SU-DHL-6 (cell line): ENCODE results near the gene GMCL1.

Source experiments
- H2AFZ ChIP-seq: fragments of 200-600 bp; sonication (generic); 2 replicates; pipeline ENCODE4 v1.6.1; 2014; ENCODE audit warnings: low read depth, mild to moderate bottlenecking, moderate library complexity, mixed read lengths, antibody characterized with exemption, low read length; ENCODE audit not compliant: severe bottlenecking
- H3F3A ChIP-seq: fragments of 200-600 bp; shearing (Covaris generic); 2 replicates; pipeline ENCODE4 v1.6.0; 2016; ENCODE audit warnings: antibody characterized with exemption, mild to moderate bottlenecking; ENCODE audit not compliant: insufficient read depth
- H3K27ac ChIP-seq: fragments of 200-600 bp; sonication (generic); 2 replicates; pipeline ENCODE4 v1.5.1; 2016; ENCODE audit warnings: low read depth, mild to moderate bottlenecking, low read length, moderate library complexity, mixed read lengths
- H3K27me3 ChIP-seq: fragments of 200-600 bp; sonication (generic), shearing (Covaris generic); 2 replicates; pipeline ENCODE4 v1.6.0; 2014; ENCODE audit warnings: mild to moderate bottlenecking, low read length
- H3K36me3 ChIP-seq: fragments of 200-600 bp; sonication (generic); 2 replicates; pipeline ENCODE4 v1.6.1; 2014; ENCODE audit warnings: mild to moderate bottlenecking, low read length, mixed read lengths
- H3K4me2 ChIP-seq: fragments of 300-600, 200-600 bp; shearing (Covaris generic), sonication (generic); 2 replicates; pipeline ENCODE4 v1.6.0; 2014; ENCODE audit warnings: low read length, low read depth, mild to moderate bottlenecking; ENCODE audit not compliant: poor library complexity, severe bottlenecking
- H3K4me3 ChIP-seq: fragments of 200-600 bp; sonication (generic); 2 replicates; pipeline ENCODE4 v1.5.1; 2014; ENCODE audit warnings: antibody characterized with exemption, low read length, mild to moderate bottlenecking, mixed read lengths; ENCODE audit not compliant: insufficient read depth, poor library complexity, severe bottlenecking
- H3K79me2 ChIP-seq: fragments of 200-600 bp; sonication (generic); 2 replicates; pipeline ENCODE4 v1.6.1; 2014; ENCODE audit warnings: mild to moderate bottlenecking, low read length, moderate library complexity; ENCODE audit not compliant: insufficient read depth
- H3K9ac ChIP-seq: fragments of 200-600 bp; sonication (generic); 2 replicates; pipeline ENCODE4 v1.7.0; 2014; ENCODE audit warnings: mild to moderate bottlenecking, low read length
- H3K9me2 ChIP-seq: fragments of 200-600 bp; sonication (generic); replicated peaks from 2 replicates; pipeline ENCODE4 v1.6.1; 2014; ENCODE audit warnings: low read length; ENCODE audit not compliant: insufficient read depth
- H3K9me3 ChIP-seq: fragments of 200-600 bp; sonication (generic); 2 replicates; pipeline ENCODE4 v1.6.1; 2014; ENCODE audit warnings: low read length, mixed read lengths; ENCODE audit not compliant: insufficient read depth
- H4K20me1 ChIP-seq: fragments of 200-600 bp; sonication (generic); 2 replicates; pipeline ENCODE4 v1.6.1; 2014; ENCODE audit warnings: low read depth, mild to moderate bottlenecking, antibody characterized with exemption, low read length, moderate library complexity, mixed read lengths
- CTCF ChIP-seq: fragments of 200-600 bp; sonication (generic); IDR thresholded peaks from one replicate; pipeline ENCODE4 v1.5.1; 2017; ENCODE audit warnings: antibody characterized with exemption, mild to moderate bottlenecking, low read length, moderate library complexity; ENCODE audit not compliant: insufficient read depth, poor library complexity, severe bottlenecking
- EZH2phosphoT487 ChIP-seq: fragments of 200-600 bp; sonication (generic), shearing (Covaris generic); conservative IDR thresholded peaks from 2 replicates; pipeline ENCODE4 v1.6.1; 2018; ENCODE audit warnings: mild to moderate bottlenecking, antibody characterized with exemption, low read length, moderate library complexity, mixed read lengths

The GMCL1 gene

GRCh38 chr2:69847068-69847828 lies 17.8 kb downstream of the GMCL1 start:
- Histone ChIP-seq H3F3A (no peaks in the 10 kb centered on the region), H3K27me3 (no peaks in the 10 kb centered on the region), H2AFZ (no peak overlapping the region), H3K4me2 (no peak overlapping the region), H3K27ac (no peak overlapping the region), H3K9me2 (no peaks in the 10 kb centered on the region), H3K4me3 (no peak overlapping the region), H3K36me3 (peaks cover 15% of the 10 kb centered on the region; the same call in 1 of the 2 replicates), H3K79me2 (no peaks in the 10 kb centered on the region), H3K9ac (no peak overlapping the region), H3K9me3 (no peaks in the 10 kb centered on the region), H4K20me1 (no peaks in the 10 kb centered on the region)
- no peak for TF ChIP-seq EZH2phosphoT487
- no peak for TF ChIP-seq CTCF

GRCh38 chr2:69848186-69848790 lies 18.8 kb downstream of the GMCL1 start:
- Histone ChIP-seq H3K9me3 (no peaks in the 10 kb centered on the region), H3K9me2 (no peaks in the 10 kb centered on the region), H4K20me1 (no peaks in the 10 kb centered on the region), H3K4me3 (no peak overlapping the region), H3K9ac (no peak overlapping the region), H2AFZ (no peak overlapping the region), H3K36me3 (peaks cover 15% of the 10 kb centered on the region; the same call in 1 of the 2 replicates), H3K4me2 (no peak overlapping the region), H3K79me2 (no peaks in the 10 kb centered on the region), H3F3A (no peaks in the 10 kb centered on the region), H3K27me3 (no peaks in the 10 kb centered on the region), H3K27ac (no peak overlapping the region)
- no peak for TF ChIP-seq CTCF

- no peaks in the 10 kb centered on the region for H3K9me2 ChIP-seq
- no peaks in the 10 kb centered on the region for H3K9me3 ChIP-seq
- H3K27me3 ChIP-seq = no peaks in the 10 kb centered on the region
- H3K79me2 ChIP-seq = no peaks in the 10 kb centered on the region
- H3K4me3 ChIP-seq = no peak overlapping the region
- H3K9ac ChIP-seq = no peak overlapping the region
- peaks cover 4% of the 10 kb centered on the region; the same call in 1 of the 2 replicates for H3K36me3 ChIP-seq
- no peak overlapping the region for H3K27ac ChIP-seq
- no peaks in the 10 kb centered on the region; the same call in 1 of the 2 replicates for H4K20me1 ChIP-seq
- TF ChIP-seq EZH2phosphoT487 (no peak), CTCF (no peak)
- no peak overlapping the region for H2AFZ ChIP-seq
- no peak overlapping the region for H3K4me2 ChIP-seq
- no peaks in the 10 kb centered on the region for H3F3A ChIP-seq
These were observed 28.8 kb downstream of the GMCL1 start for GRCh38 chr2:69858261-69858660.
